Neural cell (in vitro differentiated cells): Measurements from ENCODE around the gene ANKS1B. TPM values are rescaled to one million over a fixed set of nuclear protein-coding genes. Genes with fewer than 3 reads are reported as not detected.

Experiments
- H2AFZ ChIP-seq: fragments of 200-600, 300-800 bp; sonication (generic), shearing (Covaris generic); 2 replicates; pipeline ENCODE4 v1.6.0; 2014; ENCODE audit warnings: low read depth, mild to moderate bottlenecking, antibody characterized with exemption, low read length, moderate library complexity
- H3F3A ChIP-seq: fragments of 200-600 bp; shearing (Covaris generic); 2 replicates; pipeline ENCODE4 v1.6.1; 2016; ENCODE audit warnings: mild to moderate bottlenecking, moderate library complexity, mixed read lengths, antibody characterized with exemption, low read length; ENCODE audit not compliant: insufficient read depth, poor library complexity, severe bottlenecking
- H3K27ac ChIP-seq: fragments of 200-600, 300-800 bp; sonication (generic), shearing (Covaris generic); 2 replicates; pipeline ENCODE4 v1.5.1; 2014; ENCODE audit warnings: mild to moderate bottlenecking, low read length, moderate library complexity
- H3K27me3 ChIP-seq: fragments of 300-800, 200-600 bp; sonication (generic), shearing (Covaris generic); 2 replicates; pipeline ENCODE4 v1.6.0; 2014; ENCODE audit warnings: mild to moderate bottlenecking, low read depth, low read length, moderate library complexity; ENCODE audit not compliant: insufficient read depth
- H3K36me3 ChIP-seq: fragments of 300-800, 200-600 bp; sonication (generic), shearing (Covaris generic); 2 replicates; pipeline ENCODE4 v1.5.1; 2014; ENCODE audit warnings: mild to moderate bottlenecking, antibody characterized with exemption, low read length, moderate library complexity; ENCODE audit not compliant: insufficient read depth
- H3K4me2 ChIP-seq: fragments of 300-800, 200-600 bp; sonication (generic), shearing (Covaris generic); 2 replicates; pipeline ENCODE4 v1.6.0; 2014; ENCODE audit warnings: mild to moderate bottlenecking, low read length
- H3K4me3 ChIP-seq: fragments of 300-800, 200-600 bp; sonication (generic), shearing (Covaris generic); 2 replicates; pipeline ENCODE4 v1.5.1; 2014; ENCODE audit warnings: mild to moderate bottlenecking, low read length, moderate library complexity
- H3K79me2 ChIP-seq: fragments of 200-600 bp; shearing (Covaris generic); replicated peaks from 2 replicates; pipeline ENCODE4 v1.6.0; 2014; ENCODE audit warnings: mild to moderate bottlenecking, low read length, moderate library complexity; ENCODE audit not compliant: insufficient read depth
- H3K9ac ChIP-seq: fragments of 300-800, 200-600 bp; sonication (generic), shearing (Covaris generic); 2 replicates; pipeline ENCODE4 v1.6.1; 2016; ENCODE audit warnings: mild to moderate bottlenecking, low read length, mixed read lengths
- H3K9me2 ChIP-seq: fragments of 200-600 bp; shearing (Covaris generic); 2 replicates; pipeline ENCODE4 v1.6.1; 2016; ENCODE audit warnings: mild to moderate bottlenecking, low read length, mixed read lengths; ENCODE audit not compliant: insufficient read depth
- H3K9me3 ChIP-seq: fragments of 200-600, 300-800 bp; sonication (generic), shearing (Covaris generic); 2 replicates; pipeline ENCODE4 v1.6.1; 2016; ENCODE audit warnings: mild to moderate bottlenecking, mixed run types, low read length, moderate library complexity, mixed read lengths
- H4K20me1 ChIP-seq: fragments of 200-600 bp; shearing (Covaris generic); 2 replicates; pipeline ENCODE4 v1.6.1; 2016; ENCODE audit warnings: mild to moderate bottlenecking, mixed run types; ENCODE audit not compliant: insufficient read depth
- CTCF ChIP-seq: fragments of 450-650 bp; IDR thresholded peaks from 2 replicates; pipeline ENCODE4 v1.5.1; 2014; ENCODE audit warnings: antibody characterized with exemption, mild to moderate bottlenecking, moderate library complexity; ENCODE audit not compliant: poor library complexity, severe bottlenecking
- EP300 ChIP-seq: fragments of 450-650 bp; conservative IDR thresholded peaks from 2 replicates; pipeline ENCODE4 v1.6.1; 2014; ENCODE audit warnings: antibody characterized with exemption, mild to moderate bottlenecking, moderate library complexity; ENCODE audit not compliant: poor library complexity, severe bottlenecking
- EZH2 ChIP-seq: fragments of 200-600, 300-800 bp; shearing (Covaris generic), sonication (generic); IDR thresholded peaks from 2 replicates; pipeline ENCODE4 v1.6.1; 2014; ENCODE audit warnings: antibody characterized with exemption, low read length, borderline replicate concordance, mild to moderate bottlenecking; ENCODE audit not compliant: insufficient read depth, poor library complexity, severe bottlenecking
- MXI1 ChIP-seq: fragments of 450-650 bp; conservative IDR thresholded peaks from 2 replicates; pipeline ENCODE4 v1.6.1; 2014; ENCODE audit warnings: antibody characterized with exemption, mild to moderate bottlenecking; ENCODE audit not compliant: poor library complexity, severe bottlenecking
- POLR2AphosphoS5 ChIP-seq: IDR thresholded peaks from 2 replicates; pipeline ENCODE4 v1.6.1; 2012
- RAD21 ChIP-seq: fragments of 450-650 bp; conservative IDR thresholded peaks from 2 replicates; pipeline ENCODE4 v1.6.1; 2014; ENCODE audit warnings: antibody characterized with exemption, mild to moderate bottlenecking, moderate library complexity
- SMC3 ChIP-seq: fragments of 450-650 bp; conservative IDR thresholded peaks from 2 replicates; pipeline ENCODE4 v1.6.1; 2014; ENCODE audit warnings: antibody characterized with exemption, mild to moderate bottlenecking, moderate library complexity; ENCODE audit not compliant: poor library complexity
- TAF1 ChIP-seq: IDR thresholded peaks from 2 replicates; pipeline ENCODE4 v1.6.1; 2012; ENCODE audit warnings: low read depth
- polyA plus RNA-seq: library from polyadenylated mRNA; depleted of rRNA; stranded (reverse); fragments of >200 nt; gene quantifications from 2 replicates; pipeline ENCODE4 v1.2.3, GENCODE V29; 2014
- TF ChIP-seq, protein P1 (sequence below): IDR thresholded peaks from 2 replicates; pipeline ENCODE4 v1.6.1; 2012; ENCODE audit warnings: borderline replicate concordance

Gene ANKS1B
- polyA plus RNA-seq, 1 donor from 2014 or later, result 65.6 TPM

- Histone ChIP-seq H3K36me3 (no peaks in the 10 kb centered on the region), H3K27me3 (no peaks in the 10 kb centered on the region), H3K9me2 (no peaks in the 10 kb centered on the region), H3K9ac (no peak overlapping the region), H4K20me1 (no peaks in the 10 kb centered on the region), H3K79me2 (no peaks in the 10 kb centered on the region), H3K9me3 (no peaks in the 10 kb centered on the region), H3K4me2 (no peak overlapping the region), H3F3A (no peaks in the 10 kb centered on the region), H2AFZ (no peak overlapping the region), H3K27ac (no peak overlapping the region), H3K4me3 (no peak overlapping the region)
- TF ChIP-seq, protein P1, sequence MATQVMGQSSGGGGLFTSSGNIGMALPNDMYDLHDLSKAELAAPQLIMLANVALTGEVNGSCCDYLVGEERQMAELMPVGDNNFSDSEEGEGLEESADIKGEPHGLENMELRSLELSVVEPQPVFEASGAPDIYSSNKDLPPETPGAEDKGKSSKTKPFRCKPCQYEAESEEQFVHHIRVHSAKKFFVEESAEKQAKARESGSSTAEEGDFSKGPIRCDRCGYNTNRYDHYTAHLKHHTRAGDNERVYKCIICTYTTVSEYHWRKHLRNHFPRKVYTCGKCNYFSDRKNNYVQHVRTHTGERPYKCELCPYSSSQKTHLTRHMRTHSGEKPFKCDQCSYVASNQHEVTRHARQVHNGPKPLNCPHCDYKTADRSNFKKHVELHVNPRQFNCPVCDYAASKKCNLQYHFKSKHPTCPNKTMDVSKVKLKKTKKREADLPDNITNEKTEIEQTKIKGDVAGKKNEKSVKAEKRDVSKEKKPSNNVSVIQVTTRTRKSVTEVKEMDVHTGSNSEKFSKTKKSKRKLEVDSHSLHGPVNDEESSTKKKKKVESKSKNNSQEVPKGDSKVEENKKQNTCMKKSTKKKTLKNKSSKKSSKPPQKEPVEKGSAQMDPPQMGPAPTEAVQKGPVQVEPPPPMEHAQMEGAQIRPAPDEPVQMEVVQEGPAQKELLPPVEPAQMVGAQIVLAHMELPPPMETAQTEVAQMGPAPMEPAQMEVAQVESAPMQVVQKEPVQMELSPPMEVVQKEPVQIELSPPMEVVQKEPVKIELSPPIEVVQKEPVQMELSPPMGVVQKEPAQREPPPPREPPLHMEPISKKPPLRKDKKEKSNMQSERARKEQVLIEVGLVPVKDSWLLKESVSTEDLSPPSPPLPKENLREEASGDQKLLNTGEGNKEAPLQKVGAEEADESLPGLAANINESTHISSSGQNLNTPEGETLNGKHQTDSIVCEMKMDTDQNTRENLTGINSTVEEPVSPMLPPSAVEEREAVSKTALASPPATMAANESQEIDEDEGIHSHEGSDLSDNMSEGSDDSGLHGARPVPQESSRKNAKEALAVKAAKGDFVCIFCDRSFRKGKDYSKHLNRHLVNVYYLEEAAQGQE, result no peak
- no peak for TF ChIP-seq RAD21
- TF ChIP-seq SMC3, result no peak
- TF ChIP-seq MXI1, result no peak
- no peak for TF ChIP-seq CTCF
- TF ChIP-seq TAF1, result no peak
- TF ChIP-seq EZH2, result no peak
- no peak for TF ChIP-seq EP300
- TF ChIP-seq POLR2AphosphoS5, result no peak
These were observed 551.6 kb downstream of the ANKS1B start for GRCh38 chr12:99433155-99433554.

DNA sequence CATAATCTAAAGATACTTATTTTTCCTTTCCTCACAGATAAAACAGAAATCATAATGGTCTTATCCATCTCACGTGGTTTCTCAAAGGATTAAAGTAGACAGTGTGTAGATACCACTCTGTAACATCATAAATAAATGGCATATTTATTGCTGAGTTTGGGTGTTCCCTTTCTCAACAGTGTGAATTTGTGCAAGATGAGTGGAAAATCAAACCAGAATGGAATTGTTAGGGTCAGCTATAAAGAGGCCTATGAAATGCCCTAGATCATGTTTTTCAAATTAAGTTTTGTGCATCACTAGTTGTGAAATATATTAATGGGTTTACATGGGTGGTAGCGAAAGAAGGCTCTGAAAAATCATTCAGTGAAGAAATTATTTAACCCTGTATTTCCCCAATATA, 553.5 kb downstream of the ANKS1B start:
- Histone ChIP-seq H3K79me2 (no peaks in the 10 kb centered on the region), H3K27ac (no peak overlapping the region), H4K20me1 (no peaks in the 10 kb centered on the region), H3K9me3 (no peaks in the 10 kb centered on the region), H3K4me3 (no peak overlapping the region), H3K27me3 (no peaks in the 10 kb centered on the region), H3K36me3 (no peaks in the 10 kb centered on the region), H2AFZ (no peak overlapping the region), H3K9ac (no peak overlapping the region), H3K9me2 (no peaks in the 10 kb centered on the region), H3K4me2 (no peak overlapping the region), H3F3A (no peaks in the 10 kb centered on the region)
- no peak for TF ChIP-seq POLR2AphosphoS5
- TF ChIP-seq SMC3, result no peak
- TF ChIP-seq RAD21, result no peak
- TF ChIP-seq EP300, result no peak
- no peak for TF ChIP-seq MXI1
- TF ChIP-seq, protein P1, result no peak
- TF ChIP-seq CTCF, result no peak
- TF ChIP-seq EZH2, result no peak
- TF ChIP-seq TAF1, result no peak
